Measurements from ENCODE around the gene LKAAEAR1. TPM values are rescaled to one million over a fixed set of nuclear protein-coding genes. Genes with fewer than 3 reads are reported as not detected.

Gene LKAAEAR1
- total RNA-seq, 4 donors from 2014 or later, result not detected

DNA sequence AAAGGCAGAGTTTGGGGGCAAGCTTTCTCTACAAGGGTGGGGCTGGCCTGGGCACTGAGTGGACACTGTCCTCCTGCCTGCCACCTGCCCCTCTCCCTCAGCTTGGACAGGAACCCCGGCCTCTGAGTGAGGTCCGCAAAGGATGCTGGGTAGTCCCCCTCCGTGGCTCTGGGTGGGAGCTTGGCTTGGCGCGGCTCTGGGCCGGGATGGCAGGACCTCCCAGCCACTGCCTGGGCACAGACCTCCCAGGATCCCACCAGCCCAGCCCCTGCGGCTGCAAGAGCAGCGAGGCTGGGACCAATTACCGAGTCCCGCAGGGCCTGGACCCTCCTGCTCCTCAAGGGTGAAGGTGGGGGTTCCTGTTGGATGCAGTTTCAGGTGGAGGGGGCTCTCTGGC, 31.9 kb downstream of the LKAAEAR1 start:
- no peaks in the 10 kb centered on the region for H3K36me3 ChIP-seq
- no peaks in the 10 kb centered on the region for H3K4me1 ChIP-seq
- H3K4me3 ChIP-seq, result peak overlapping the region in 2 of 4 donors; percentile 1 to 11
- peaks cover 19 to 24% (median 23%) of the 10 kb centered on the region in 3 donors for H3K27me3 ChIP-seq
- peak overlapping the region; percentile 65 to 80 (median 76) for H3K27ac ChIP-seq
- TF ChIP-seq, protein P1, sequence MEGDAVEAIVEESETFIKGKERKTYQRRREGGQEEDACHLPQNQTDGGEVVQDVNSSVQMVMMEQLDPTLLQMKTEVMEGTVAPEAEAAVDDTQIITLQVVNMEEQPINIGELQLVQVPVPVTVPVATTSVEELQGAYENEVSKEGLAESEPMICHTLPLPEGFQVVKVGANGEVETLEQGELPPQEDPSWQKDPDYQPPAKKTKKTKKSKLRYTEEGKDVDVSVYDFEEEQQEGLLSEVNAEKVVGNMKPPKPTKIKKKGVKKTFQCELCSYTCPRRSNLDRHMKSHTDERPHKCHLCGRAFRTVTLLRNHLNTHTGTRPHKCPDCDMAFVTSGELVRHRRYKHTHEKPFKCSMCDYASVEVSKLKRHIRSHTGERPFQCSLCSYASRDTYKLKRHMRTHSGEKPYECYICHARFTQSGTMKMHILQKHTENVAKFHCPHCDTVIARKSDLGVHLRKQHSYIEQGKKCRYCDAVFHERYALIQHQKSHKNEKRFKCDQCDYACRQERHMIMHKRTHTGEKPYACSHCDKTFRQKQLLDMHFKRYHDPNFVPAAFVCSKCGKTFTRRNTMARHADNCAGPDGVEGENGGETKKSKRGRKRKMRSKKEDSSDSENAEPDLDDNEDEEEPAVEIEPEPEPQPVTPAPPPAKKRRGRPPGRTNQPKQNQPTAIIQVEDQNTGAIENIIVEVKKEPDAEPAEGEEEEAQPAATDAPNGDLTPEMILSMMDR (IDR thresholded peaks at IDR 0.05 in 4 of 5, conservative IDR thresholded peaks at IDR 0.05 in 1 of 5), result no peak
- no peak for TF ChIP-seq POLR2A (IDR thresholded peaks at IDR 0.05)
- H3K9me3 ChIP-seq, result no peaks in the 10 kb centered on the region
- DNase-seq (no peak), ATAC-seq (no peak)
- intact Hi-C loops (cut with DNase I; ENCODE audit: low total_unique reads) (no loop called here), in situ Hi-C loops (cut with MboI; ENCODE audit: low sequenced_read_pairs in 4 of 4) (no loop called here)

DNA sequence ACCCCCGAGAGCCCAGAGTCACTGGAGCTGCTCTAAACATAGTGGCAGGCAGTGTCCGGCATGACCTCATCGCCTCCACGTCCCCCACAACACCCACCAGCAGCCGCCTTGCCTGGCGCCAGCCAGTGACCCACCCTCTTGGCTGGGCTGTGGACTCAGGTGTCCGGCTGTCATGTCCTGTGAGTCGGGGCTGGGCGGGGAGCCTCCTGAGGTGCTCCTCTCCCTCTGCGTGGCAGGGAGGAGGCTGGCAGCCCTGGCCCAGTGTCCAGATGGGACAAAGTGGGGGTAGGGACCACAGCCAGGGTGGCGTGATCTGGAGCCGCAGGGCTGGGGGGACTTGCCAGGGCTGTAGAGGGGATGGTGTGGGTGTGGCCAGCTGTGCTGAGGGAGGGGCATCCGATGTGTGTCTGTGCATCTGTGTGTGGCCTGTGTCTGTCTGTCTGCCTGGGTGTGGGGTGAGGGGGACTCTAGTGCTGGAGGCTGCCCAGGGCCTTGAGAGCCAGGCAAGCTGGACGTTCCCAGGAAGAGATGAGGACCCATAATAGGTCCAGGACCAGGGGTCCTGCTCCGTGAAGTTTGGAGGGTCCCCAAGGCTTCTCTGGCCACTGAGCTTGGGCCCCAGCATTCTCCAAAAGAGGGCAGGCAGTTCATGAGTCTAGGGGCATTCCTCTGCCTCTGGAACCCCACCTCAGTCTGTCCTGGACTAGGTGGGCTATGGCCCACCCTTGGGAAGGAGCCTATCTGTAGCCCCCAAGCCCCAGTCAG, 32.5 kb downstream of the LKAAEAR1 start:
- intact Hi-C loops (cut with DNase I; ENCODE audit: low total_unique reads), result no loop called here

DNA sequence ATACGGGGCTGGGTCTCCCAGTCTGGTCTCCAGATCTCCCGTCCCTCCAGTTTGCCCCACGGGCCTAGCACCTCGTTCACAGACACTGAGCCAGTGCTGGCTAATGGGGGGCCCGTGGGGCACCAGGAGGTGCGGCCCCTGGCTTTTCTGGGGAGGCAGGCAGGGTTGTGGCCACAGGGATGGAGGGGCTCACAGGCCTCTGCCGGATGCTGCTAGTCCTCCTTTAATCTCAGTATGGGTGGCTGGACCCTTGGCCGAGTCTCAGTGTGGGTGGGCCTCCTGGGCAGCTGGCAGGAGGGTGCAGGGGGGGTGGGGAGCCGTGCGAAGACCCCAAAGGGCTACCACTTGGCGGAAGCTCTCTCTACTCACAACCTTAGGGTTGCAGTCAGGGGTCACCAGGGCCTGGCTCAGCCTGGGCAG, 33.2 kb downstream of the LKAAEAR1 start:
- peaks cover 23 to 36% (median 29%) of the 10 kb centered on the region in 3 donors for H3K27me3 ChIP-seq

More for the DNA sequence above, 32.5 kb downstream of the LKAAEAR1 start:
- Histone ChIP-seq H3K27me3 (peaks cover 19 to 29% (median 24%) of the 10 kb centered on the region in 3 donors), H3K36me3 (no peaks in the 10 kb centered on the region), H3K27ac (peak overlapping the region; percentile 71 to 83 (median 78)), H3K4me1 (no peaks in the 10 kb centered on the region), H3K9me3 (no peaks in the 10 kb centered on the region), H3K4me3 (peak overlapping the region in 2 of 4 donors; percentile 1 to 11)
- DNase-seq (peak in 1 of 2 donors; percentile 29), ATAC-seq (peak; percentile 39 to 43)
- in situ Hi-C loops (cut with MboI; ENCODE audit: low sequenced_read_pairs in 4 of 4), result no loop called here
- peak; percentile 32 to 55 for TF ChIP-seq POLR2A (IDR thresholded peaks at IDR 0.05)
- TF ChIP-seq, protein P1 (IDR thresholded peaks at IDR 0.05 in 4 of 5, conservative IDR thresholded peaks at IDR 0.05 in 1 of 5), result no peak

DNA sequence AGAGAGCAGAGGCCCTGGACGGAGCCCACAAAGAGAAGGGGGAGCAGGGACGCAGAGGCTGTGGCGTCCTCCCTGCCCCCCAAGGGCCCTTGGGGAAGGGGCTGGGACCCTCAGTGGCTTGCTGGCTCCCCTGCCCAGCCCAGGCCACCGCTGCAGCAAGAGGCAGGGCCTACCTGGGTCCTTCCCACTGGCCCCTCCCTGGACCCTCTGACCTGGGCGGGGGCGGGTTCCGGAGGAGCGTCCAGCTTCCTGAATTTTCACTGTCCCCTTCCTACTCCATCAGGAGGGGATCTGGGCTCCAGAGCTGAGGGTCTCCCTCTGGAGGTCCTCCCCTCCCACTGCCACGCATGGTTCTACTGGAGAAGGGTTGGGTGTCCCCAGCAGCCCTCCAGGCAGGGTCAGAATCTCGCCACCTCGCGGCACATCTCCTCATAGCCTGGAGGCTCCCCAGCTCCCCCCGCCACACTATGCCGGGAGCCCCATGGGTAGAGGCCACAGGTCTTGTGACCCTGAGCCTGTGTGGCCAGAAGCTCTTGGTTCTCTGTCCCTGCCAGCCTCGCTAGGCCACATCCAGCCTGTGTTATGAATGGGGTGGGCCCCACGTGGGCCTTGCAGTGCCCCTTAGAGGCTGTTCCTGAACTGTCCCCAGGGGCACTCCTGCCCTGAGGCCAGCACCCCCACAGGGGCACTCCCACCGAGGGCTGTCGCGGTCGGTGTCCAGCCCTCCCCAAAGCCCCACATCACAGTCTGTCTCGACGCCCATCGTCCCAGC, 33.8 kb downstream of the LKAAEAR1 start:
- no peak for TF ChIP-seq POLR2A (IDR thresholded peaks at IDR 0.05)
- TF ChIP-seq, protein P1 (IDR thresholded peaks at IDR 0.05 in 4 of 5, conservative IDR thresholded peaks at IDR 0.05 in 1 of 5), result no peak
- peak overlapping the region; percentile 71 to 83 (median 76) for H3K27ac ChIP-seq
- DNase-seq (no peak), ATAC-seq (no peak)
- intact Hi-C loops (cut with DNase I; ENCODE audit: low total_unique reads) (no loop called here), in situ Hi-C loops (cut with MboI; ENCODE audit: low sequenced_read_pairs in 4 of 4) (no loop called here)
- H3K4me1 ChIP-seq, result no peaks in the 10 kb centered on the region
- H3K9me3 ChIP-seq, result no peaks in the 10 kb centered on the region
- peak overlapping the region; percentile 25 to 54 (median 38) for H3K4me3 ChIP-seq
- no peaks in the 10 kb centered on the region for H3K36me3 ChIP-seq
- H3K27me3 ChIP-seq, result peaks cover 27 to 40% (median 33%) of the 10 kb centered on the region in 3 donors

More for the DNA sequence above, 33.2 kb downstream of the LKAAEAR1 start:
- H3K4me1 ChIP-seq, result no peaks in the 10 kb centered on the region
- intact Hi-C loops (cut with DNase I; ENCODE audit: low total_unique reads), result no loop called here
- DNase-seq (no peak), ATAC-seq (no peak)
- no peak for TF ChIP-seq POLR2A (IDR thresholded peaks at IDR 0.05)
- TF ChIP-seq, protein P1 (IDR thresholded peaks at IDR 0.05 in 4 of 5, conservative IDR thresholded peaks at IDR 0.05 in 1 of 5), result no peak
- H3K27ac ChIP-seq, result peak overlapping the region; percentile 71 to 83 (median 76)
- peak overlapping the region in 2 of 4 donors; percentile 41 to 54 for H3K4me3 ChIP-seq
- H3K36me3 ChIP-seq, result no peaks in the 10 kb centered on the region
- H3K9me3 ChIP-seq, result no peaks in the 10 kb centered on the region
- in situ Hi-C loops (cut with MboI; ENCODE audit: low sequenced_read_pairs in 4 of 4), result no loop called here
